Left ventricle myocardium inferior (tissue), 1 donor: ENCODE data around the gene ZNF438. TPM values are rescaled to one million over a fixed set of nuclear protein-coding genes. Genes with fewer than 3 reads are reported as not detected.

Experiments
- DNase-seq: peaks from one replicate; pipeline ENCODE4 v3.0.0-alpha.2; 2020
- H3K27ac ChIP-seq: fragments of 200-600 bp; replicated peaks from 2 replicates; pipeline ENCODE4 v1.8.0; 2021
- H3K27me3 ChIP-seq: fragments of 200-600 bp; 2 replicates; pipeline ENCODE4 v1.8.0; 2021; ENCODE audit warnings: low read depth
- H3K36me3 ChIP-seq: fragments of 200-600 bp; 2 replicates; pipeline ENCODE4 v1.8.0; 2021
- H3K4me1 ChIP-seq: fragments of 200-600 bp; 2 replicates; pipeline ENCODE4 v1.8.0; 2021
- H3K4me3 ChIP-seq: fragments of 200-600 bp; 2 replicates; pipeline ENCODE4 v1.8.0; 2021; ENCODE audit warnings: mild to moderate bottlenecking, moderate library complexity
- H3K9me3 ChIP-seq: fragments of 200-600 bp; replicated peaks from 2 replicates; pipeline ENCODE4 v1.8.0; 2021
- CTCF ChIP-seq: fragments of 200-600 bp; IDR thresholded peaks from 2 replicates; pipeline ENCODE4 v1.8.0; 2021; ENCODE audit warnings: antibody characterized with exemption, mild to moderate bottlenecking, borderline replicate concordance
- intact Hi-C: fragments of 100-400 bp; cut with micrococcal nuclease; formaldehyde crosslinking; loops from one replicate; pipeline ENCODE4 v1.11.0; 2022
- total RNA-seq: library from RNA; stranded (reverse); fragmentation: NEBNext Ultra II Directional; extraction: Animal tissue kit (Norgen Biotek cat#: 25700); gene quantifications from one replicate; pipeline ENCODE4 v1.2.1, GENCODE V29; 2021
- donor health status: DM: no; HTN: yes; CAD: no; lungs with severe emphysema.

ZNF438 gene
- total RNA-seq, 1 donor from 2014 or later = 13.2 TPM

GRCh38 chr10:30928742-30929141, 102.9 kb downstream of the ZNF438 start:
- no peak overlapping the region for H3K27ac ChIP-seq
- intact Hi-C loops = no loop called here
- H3K9me3 ChIP-seq = peaks cover 17% of the 10 kb centered on the region
- no peak overlapping the region for H3K4me3 ChIP-seq
- H3K4me1 ChIP-seq = peaks cover 3% of the 10 kb centered on the region
- TF ChIP-seq CTCF = no peak
- H3K27me3 ChIP-seq = no peaks in the 10 kb centered on the region
- no peak for DNase-seq
- H3K36me3 ChIP-seq = peaks cover 40% of the 10 kb centered on the region

GRCh38 chr10:30918651-30919050, 113.0 kb downstream of the ZNF438 start:
- no peak for DNase-seq
- peaks cover 18% of the 10 kb centered on the region for H3K4me1 ChIP-seq
- H3K4me3 ChIP-seq = no peak overlapping the region
- H3K27ac ChIP-seq = no peak overlapping the region
- H3K27me3 ChIP-seq = no peaks in the 10 kb centered on the region
- intact Hi-C loops = no loop called here
- H3K36me3 ChIP-seq = no peaks in the 10 kb centered on the region
- no peak for TF ChIP-seq CTCF
- no peaks in the 10 kb centered on the region for H3K9me3 ChIP-seq

GRCh38 chr10:30917789-30918188, 113.9 kb downstream of the ZNF438 start:
- no peak for TF ChIP-seq CTCF
- H3K4me3 ChIP-seq = no peak overlapping the region
- intact Hi-C loops = no loop called here

GRCh38 chr10:30917067-30917466, 114.6 kb downstream of the ZNF438 start:
- intact Hi-C loops = no loop called here
- Histone ChIP-seq H3K4me3 (no peak overlapping the region), H3K9me3 (no peaks in the 10 kb centered on the region), H3K27me3 (no peaks in the 10 kb centered on the region), H3K4me1 (peaks cover 32% of the 10 kb centered on the region), H3K27ac (no peak overlapping the region), H3K36me3 (no peaks in the 10 kb centered on the region)
- TF ChIP-seq CTCF = no peak
- no peak for DNase-seq

More at GRCh38 chr10:30917789-30918188, 113.9 kb downstream of the ZNF438 start:
- Histone ChIP-seq H3K4me1 (peaks cover 25% of the 10 kb centered on the region), H3K36me3 (no peaks in the 10 kb centered on the region), H3K27ac (no peak overlapping the region), H3K9me3 (no peaks in the 10 kb centered on the region), H3K27me3 (no peaks in the 10 kb centered on the region)
- DNase-seq = no peak

- no peak for TF ChIP-seq CTCF
- intact Hi-C loops = no loop called here
Measured at GRCh38 chr10:30915146-30915545, 116.5 kb downstream of the ZNF438 start.

More at GRCh38 chr10:30915146-30915545, 116.5 kb downstream of the ZNF438 start:
- H3K4me1 ChIP-seq = peaks cover 27% of the 10 kb centered on the region
- H3K27ac ChIP-seq = no peak overlapping the region
- H3K27me3 ChIP-seq = no peaks in the 10 kb centered on the region
- no peak for DNase-seq
- H3K9me3 ChIP-seq = no peaks in the 10 kb centered on the region
- no peak overlapping the region for H3K4me3 ChIP-seq
- H3K36me3 ChIP-seq = no peaks in the 10 kb centered on the region
